Choroid plexus epithelial cell (primary cell): Measurements from ENCODE around the gene SRGAP2C.
"Not testable (repeated sequence)": the region's sequence is repeated elsewhere in the genome, so short reads cannot be mapped to it uniquely, and the experiment has no call there.

Experiments
- DNase-seq: peaks from one replicate; pipeline ENCODE4 v3.0.0-alpha.2; 2010; ENCODE audit warnings: low read depth
- H3K4me3 ChIP-seq: 2 replicates; pipeline ENCODE4 v1.5.1; 2011; ENCODE audit warnings: low read depth, mild to moderate bottlenecking, control low read depth, low read length, moderate library complexity
- CTCF ChIP-seq: conservative IDR thresholded peaks from 2 replicates; pipeline ENCODE4 v1.5.1; 2011; ENCODE audit warnings: low read depth, mild to moderate bottlenecking, control low read depth, inconsistent platforms, low read length, moderate library complexity

Gene SRGAP2C

GRCh38 chr1:121392130-121392529 lies 207.4 kb downstream of the SRGAP2C start:
- H3K4me3 ChIP-seq, DNase-seq: not testable (repeated sequence)

- H3K4me3 ChIP-seq: peak overlapping the region; percentile 60
- peak; percentile 33 for DNase-seq
Measured at GRCh38 chr1:121395718-121396201, 211.0 kb downstream of the SRGAP2C start.

- H3K4me3 ChIP-seq: peak overlapping the region; percentile 60
- not testable (repeated sequence) for DNase-seq
Measured at GRCh38 chr1:121396335-121397081, 211.7 kb downstream of the SRGAP2C start.

GRCh38 chr1:121397101-121397500 lies 212.3 kb downstream of the SRGAP2C start:
- H3K4me3 ChIP-seq: peak overlapping the region; percentile 60
- not testable (repeated sequence) for DNase-seq

- not testable (repeated sequence) for H3K4me3 ChIP-seq, DNase-seq
Measured at GRCh38 chr1:121399193-121399592, 214.4 kb downstream of the SRGAP2C start.

GRCh38 chr1:121400108-121400507 lies 215.3 kb downstream of the SRGAP2C start:
- not testable (repeated sequence) for DNase-seq, H3K4me3 ChIP-seq

- H3K4me3 ChIP-seq, DNase-seq: not testable (repeated sequence)
Measured at GRCh38 chr1:121400541-121401310, 216.0 kb downstream of the SRGAP2C start.

- not testable (repeated sequence) for DNase-seq, H3K4me3 ChIP-seq
Measured at GRCh38 chr1:121401375-121401955, 216.7 kb downstream of the SRGAP2C start.

GRCh38 chr1:121403254-121403653 lies 218.5 kb downstream of the SRGAP2C start:
- H3K4me3 ChIP-seq, DNase-seq: not testable (repeated sequence)

- no peak for TF ChIP-seq CTCF
- no peak overlapping the region for H3K4me3 ChIP-seq
- no peak for DNase-seq
Measured at GRCh38 chr1:121408354-121408753, 223.6 kb downstream of the SRGAP2C start.

- no peak for TF ChIP-seq CTCF
- no peak overlapping the region for H3K4me3 ChIP-seq
- no peak for DNase-seq
Measured at GRCh38 chr1:121413821-121414220, 229.0 kb downstream of the SRGAP2C start.

- H3K4me3 ChIP-seq: no peak overlapping the region
- DNase-seq: peak; percentile 20
- TF ChIP-seq CTCF: no peak
Measured at GRCh38 chr1:121414905-121415304, 230.1 kb downstream of the SRGAP2C start.
